Measurements from ENCODE around the gene UGT3A2. TPM values are rescaled to one million over a fixed set of nuclear protein-coding genes. Genes with fewer than 3 reads are reported as not detected.

The UGT3A2 gene
- total RNA-seq, 1 experiment from 2014 or later, result not detected

GRCh38 chr5:36045895-36046294, 20.8 kb downstream of the UGT3A2 start:
- no peaks in the 10 kb centered on the region for H3K9me2 ChIP-seq (ENCODE audit: insufficient read depth)

GRCh38 chr5:36041537-36041845, 25.2 kb downstream of the UGT3A2 start:
- no peak overlapping the region for H3K4me2 ChIP-seq
- H3K27me3 ChIP-seq (ENCODE audit: insufficient read depth, low read depth), result peaks cover 24% of the 10 kb centered on the region
- H3K9me3 ChIP-seq (ENCODE audit: insufficient read depth, low read depth), result no peaks in the 10 kb centered on the region
- intact Hi-C loops (cut with micrococcal nuclease; ENCODE audit: unreplicated experiment), result no loop called here
- no peaks in the 10 kb centered on the region for H3K4me1 ChIP-seq (replicated peaks; ENCODE audit: insufficient read depth)
- no peaks in the 10 kb centered on the region for H3F3A ChIP-seq (ENCODE audit: insufficient read depth, low read depth)
- H3K9me2 ChIP-seq (ENCODE audit: insufficient read depth), result no peaks in the 10 kb centered on the region
- no peaks in the 10 kb centered on the region for H3K36me3 ChIP-seq (ENCODE audit: low read depth)
- TF ChIP-seq CTCF (conservative IDR thresholded peaks at IDR 0.05) (no peak), EZH2 (IDR thresholded peaks at IDR 0.05; ENCODE audit: low read depth) (no peak)
- no peak overlapping the region for H3K4me3 ChIP-seq
- ChIA-PET POLR2A (ENCODE audit: unreplicated experiment) (no interaction called here), CTCF (no interaction called here)
- no peak overlapping the region for H2AFZ ChIP-seq
- no peak overlapping the region for H3K27ac ChIP-seq
- H3K79me2 ChIP-seq (ENCODE audit: low read depth), result no peaks in the 10 kb centered on the region
- no peaks in the 10 kb centered on the region for H4K20me1 ChIP-seq (ENCODE audit: insufficient read depth)
- DNase-seq, result no peak
- no TSS peak for BruUV-seq (replicated peaks)

More at GRCh38 chr5:36045895-36046294, 20.8 kb downstream of the UGT3A2 start:
- Histone ChIP-seq H3K27me3 (ENCODE audit: insufficient read depth, low read depth) (peaks cover 28% of the 10 kb centered on the region; the same call in 1 of the 2 replicates), H3K79me2 (ENCODE audit: low read depth) (no peaks in the 10 kb centered on the region), H3K36me3 (ENCODE audit: low read depth) (no peaks in the 10 kb centered on the region), H3K4me1 (replicated peaks; ENCODE audit: insufficient read depth) (no peaks in the 10 kb centered on the region), H3K4me3 (no peak overlapping the region), H3K27ac (no peak overlapping the region), H3K9me3 (ENCODE audit: insufficient read depth, low read depth) (no peaks in the 10 kb centered on the region), H4K20me1 (ENCODE audit: insufficient read depth) (no peaks in the 10 kb centered on the region), H3F3A (ENCODE audit: insufficient read depth, low read depth) (no peaks in the 10 kb centered on the region), H3K4me2 (no peak overlapping the region), H2AFZ (no peak overlapping the region)
- intact Hi-C loops (cut with micrococcal nuclease; ENCODE audit: unreplicated experiment), result no loop called here
- CTCF ChIA-PET, result no interaction called here
- no TSS peak for BruUV-seq (replicated peaks)
- DNase-seq, result no peak
- POLR2A ChIA-PET (ENCODE audit: unreplicated experiment), result interaction anchor here (1.0 kb wide), 1 partner anchor 958 kb away, joined by 9 read pairs; no protein-coding TSS in a partner anchor
- TF ChIP-seq EZH2 (IDR thresholded peaks at IDR 0.05; ENCODE audit: low read depth), result no peak
- no peak for TF ChIP-seq CTCF (conservative IDR thresholded peaks at IDR 0.05)

- no peak overlapping the region for H3K4me2 ChIP-seq
- H3K9me2 ChIP-seq (ENCODE audit: insufficient read depth), result no peaks in the 10 kb centered on the region; the same call in 1 of the 2 replicates
- H3K36me3 ChIP-seq (ENCODE audit: low read depth), result no peaks in the 10 kb centered on the region
- no peaks in the 10 kb centered on the region for H3K4me1 ChIP-seq (replicated peaks; ENCODE audit: insufficient read depth)
- intact Hi-C loops (cut with micrococcal nuclease; ENCODE audit: unreplicated experiment), result no loop called here
- DNase-seq, result no peak
- H4K20me1 ChIP-seq (ENCODE audit: insufficient read depth), result no peaks in the 10 kb centered on the region
- peaks cover 25% of the 10 kb centered on the region for H3K27me3 ChIP-seq (ENCODE audit: insufficient read depth, low read depth)
- no peaks in the 10 kb centered on the region for H3K9me3 ChIP-seq (ENCODE audit: insufficient read depth, low read depth)
- no peak overlapping the region for H3K4me3 ChIP-seq
- ChIA-PET POLR2A (ENCODE audit: unreplicated experiment) (no interaction called here), CTCF (no interaction called here)
- no peaks in the 10 kb centered on the region for H3K79me2 ChIP-seq (ENCODE audit: low read depth)
- TF ChIP-seq EZH2 (IDR thresholded peaks at IDR 0.05; ENCODE audit: low read depth) (no peak), CTCF (conservative IDR thresholded peaks at IDR 0.05) (no peak)
- H2AFZ ChIP-seq, result no peak overlapping the region
- no peak overlapping the region for H3K27ac ChIP-seq
- H3F3A ChIP-seq (ENCODE audit: insufficient read depth, low read depth), result no peaks in the 10 kb centered on the region
- BruUV-seq (replicated peaks), result no TSS peak
Measured at GRCh38 chr5:36040651-36041536, 25.8 kb downstream of the UGT3A2 start.
